T-helper 2 cell (primary cell): ENCODE results near the gene CHRNA3.
A peak's percentile ranks its signal among the peaks of the same experiment; 100 is the strongest.
"Not testable (repeated sequence)": the region's sequence is repeated elsewhere in the genome, so short reads cannot be mapped to it uniquely, and the experiment has no call there.

Experiments
- DNase-seq, 5 experiments: peaks; one replicate each; pipeline versions ENCODE4 v3.0.0 to v3.0.0-alpha.2; 2012 to 2022

Gene CHRNA3

GRCh38 chr15:78616506-78616905 is 4.3 kb downstream of the CHRNA3 start:
- no peak for DNase-seq

- DNase-seq: no peak
Observed at GRCh38 chr15:78615151-78615589, 5.6 kb downstream of the CHRNA3 start.

- DNase-seq: no peak
Observed at GRCh38 chr15:78614021-78614420, 6.8 kb downstream of the CHRNA3 start.

- DNase-seq: not testable (repeated sequence)
Observed at GRCh38 chr15:78609551-78609950, 11.2 kb downstream of the CHRNA3 start.

GRCh38 chr15:78605680-78606079 is 15.1 kb downstream of the CHRNA3 start:
- DNase-seq: no peak

- DNase-seq: no peak
Observed at GRCh38 chr15:78605201-78605600, 15.6 kb downstream of the CHRNA3 start.

- DNase-seq: no peak
Observed at GRCh38 chr15:78604420-78604819, 16.4 kb downstream of the CHRNA3 start.

- DNase-seq: no peak
Observed at GRCh38 chr15:78603467-78603866, 17.3 kb downstream of the CHRNA3 start.

GRCh38 chr15:78599189-78599588 is 21.6 kb downstream of the CHRNA3 start:
- no peak for DNase-seq

- no peak for DNase-seq
Observed at GRCh38 chr15:78598348-78598747, 22.4 kb downstream of the CHRNA3 start.

GRCh38 chr15:78597583-78597982 is 23.2 kb downstream of the CHRNA3 start:
- DNase-seq: no peak

GRCh38 chr15:78574944-78575343 is 45.9 kb downstream of the CHRNA3 start:
- no peak for DNase-seq

- no peak for DNase-seq
Observed at GRCh38 chr15:78573416-78573815, 47.4 kb downstream of the CHRNA3 start.

- DNase-seq: no peak
Observed at GRCh38 chr15:78571382-78571781, 49.4 kb downstream of the CHRNA3 start.

- no peak for DNase-seq
Observed at GRCh38 chr15:78570710-78571109, 50.1 kb downstream of the CHRNA3 start.

GRCh38 chr15:78567531-78567930 is 53.3 kb downstream of the CHRNA3 start:
- no peak for DNase-seq

- DNase-seq: no peak
Observed at GRCh38 chr15:78565951-78566774, 54.6 kb downstream of the CHRNA3 start.

- DNase-seq: peak; percentile 31 to 67 (median 44)
Observed at GRCh38 chr15:78565097-78565950, 55.5 kb downstream of the CHRNA3 start, which contains the start of gene CHRNA5. Gene CHRNA5 (plus strand): TSS chr15:78565520. CDS start chr15:78565720, 200 bp downstream.

- no peak for DNase-seq
Observed at GRCh38 chr15:78564743-78565096, 56.1 kb downstream of the CHRNA3 start.

GRCh38 chr15:78563092-78563491 is 57.7 kb downstream of the CHRNA3 start:
- no peak for DNase-seq

- no peak for DNase-seq
Observed at GRCh38 chr15:78561490-78561889, 59.3 kb downstream of the CHRNA3 start.

GRCh38 chr15:78560201-78560600 is 60.6 kb downstream of the CHRNA3 start:
- not testable (repeated sequence) for DNase-seq

GRCh38 chr15:78552597-78552996 is 68.2 kb downstream of the CHRNA3 start:
- no peak for DNase-seq

GRCh38 chr15:78551902-78552301 is 68.9 kb downstream of the CHRNA3 start:
- DNase-seq: no peak
